Dermis lymphatic vessel endothelial cell (primary cell): ENCODE measurements around the gene PGRMC1. TPM values are rescaled to one million over a fixed set of nuclear protein-coding genes. Genes with fewer than 3 reads are reported as not detected.

Source experiments
- total RNA-seq: library from RNA; depleted of rRNA; stranded (reverse); fragments of >200 nt; gene quantifications from 2 replicates; pipeline ENCODE4 v1.2.1, GENCODE V29; 2014

PGRMC1 gene
- 86.9 and 95.3 TPM in 2 replicates for total RNA-seq

GRCh38 chrX:119235872-119236622 lies at the start of gene PGRMC1:
Gene PGRMC1 (plus strand): TSS chrX:119236285. CDS start chrX:119236364, 79 bp downstream.

Other genes starting within 250 kb of the PGRMC1 start
- not detected in 2 replicates for gene CT47C1, start 163.3 kb upstream of the PGRMC1 start, total RNA-seq
- gene KIAA1210, start 108.5 kb upstream of the PGRMC1 start, total RNA-seq: not detected in 2 replicates
- gene SLC25A43, start 163.1 kb downstream of the PGRMC1 start, total RNA-seq: 11.6 and 14.1 TPM in 2 replicates
- gene SLC25A5, start 232.2 kb downstream of the PGRMC1 start, total RNA-seq: 179 and 211 TPM in 2 replicates